ENCODE results near the gene KCNMA1. TPM values are rescaled to one million over a fixed set of nuclear protein-coding genes. Genes with fewer than 3 reads are reported as not detected.

The KCNMA1 gene
- total and polyA plus RNA-seq, 2 donors (not counting 1 experiment from before 2014, with no cell fraction given) = 0.82 to 3.1 TPM

DNA sequence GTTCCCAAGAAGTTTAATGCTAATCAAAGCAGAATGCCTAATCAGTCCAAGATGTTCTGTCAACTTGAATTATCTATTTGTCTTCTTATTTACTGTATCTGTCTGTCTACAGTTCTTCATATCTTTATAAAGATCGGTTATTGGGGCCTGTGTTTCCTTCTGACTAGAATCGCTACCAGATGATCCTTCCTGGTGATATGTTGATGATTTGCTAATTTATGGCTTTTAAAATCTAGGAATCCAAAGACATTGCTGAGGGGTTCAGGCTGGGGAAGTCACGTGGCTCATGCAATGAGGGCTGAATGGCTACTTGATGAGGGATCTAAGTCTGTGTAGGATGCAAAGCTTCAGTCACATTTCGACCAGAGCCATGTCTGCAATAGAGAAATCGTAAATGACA, 536.3 kb downstream of the KCNMA1 start:
- no peak overlapping the region for H3K4me3 ChIP-seq (ENCODE audit: control extremely low read depth in 1 of 5, extremely low read depth in 1 of 5, insufficient read depth in 1 of 5, low read depth in 2 of 5, low read length in 4 of 5)
- H3K4me2 ChIP-seq (replicated peaks; ENCODE audit: low read depth, low read length, poor library complexity, severe bottlenecking) = no peak overlapping the region
- Mint-ChIP-seq H3K9me3 (ENCODE audit: insufficient read depth) (no peaks in the 10 kb centered on the region), H3K27me3 (peaks cover 3% of the 10 kb centered on the region), H3K27ac (no peak overlapping the region), H3K4me3 (no peak overlapping the region), H3K4me1 (no peaks in the 10 kb centered on the region)
- intact Hi-C loops (cut with micrococcal nuclease) = no loop called here
- no peak overlapping the region for H3K9ac ChIP-seq (ENCODE audit: low read length)
- no peak for ATAC-seq (ENCODE audit: low read depth)
- no peak overlapping the region for H3K27ac ChIP-seq (ENCODE audit: low read length in 2 of 2)
- TF ChIP-seq EZH2 (IDR thresholded peaks at IDR 0.05; ENCODE audit: borderline replicate concordance, insufficient read depth, low read depth, low read length, poor library complexity, severe bottlenecking) = no peak
- TF ChIP-seq, protein P1, sequence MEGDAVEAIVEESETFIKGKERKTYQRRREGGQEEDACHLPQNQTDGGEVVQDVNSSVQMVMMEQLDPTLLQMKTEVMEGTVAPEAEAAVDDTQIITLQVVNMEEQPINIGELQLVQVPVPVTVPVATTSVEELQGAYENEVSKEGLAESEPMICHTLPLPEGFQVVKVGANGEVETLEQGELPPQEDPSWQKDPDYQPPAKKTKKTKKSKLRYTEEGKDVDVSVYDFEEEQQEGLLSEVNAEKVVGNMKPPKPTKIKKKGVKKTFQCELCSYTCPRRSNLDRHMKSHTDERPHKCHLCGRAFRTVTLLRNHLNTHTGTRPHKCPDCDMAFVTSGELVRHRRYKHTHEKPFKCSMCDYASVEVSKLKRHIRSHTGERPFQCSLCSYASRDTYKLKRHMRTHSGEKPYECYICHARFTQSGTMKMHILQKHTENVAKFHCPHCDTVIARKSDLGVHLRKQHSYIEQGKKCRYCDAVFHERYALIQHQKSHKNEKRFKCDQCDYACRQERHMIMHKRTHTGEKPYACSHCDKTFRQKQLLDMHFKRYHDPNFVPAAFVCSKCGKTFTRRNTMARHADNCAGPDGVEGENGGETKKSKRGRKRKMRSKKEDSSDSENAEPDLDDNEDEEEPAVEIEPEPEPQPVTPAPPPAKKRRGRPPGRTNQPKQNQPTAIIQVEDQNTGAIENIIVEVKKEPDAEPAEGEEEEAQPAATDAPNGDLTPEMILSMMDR (IDR thresholded peaks at IDR 0.05) = no peak
- H4K20me1 ChIP-seq (ENCODE audit: control insufficient read depth, insufficient read depth, low read length, poor library complexity, severe bottlenecking) = no peaks in the 10 kb centered on the region
- no peak overlapping the region for H2AFZ ChIP-seq (ENCODE audit: insufficient read depth, low read depth, low read length, poor library complexity, severe bottlenecking)
- no peaks in the 10 kb centered on the region for H3K27me3 ChIP-seq (replicated peaks in 1 of 4; ENCODE audit: control extremely low read depth in 1 of 4, control insufficient read depth in 3 of 4, insufficient read depth in 4 of 4, low read length in 3 of 4)
- no peaks in the 10 kb centered on the region for H3K79me2 ChIP-seq (ENCODE audit: control insufficient read depth, insufficient read depth, low read length)
- 88% methylated on average over 5 of the region's 5 CpGs for WGBS (ENCODE audit: insufficient coverage)
- DNase-seq = no peak
- H3K4me1 ChIP-seq (ENCODE audit: control insufficient read depth in 2 of 2, insufficient read depth in 2 of 2, low read length in 2 of 2) = no peaks in the 10 kb centered on the region
- CTCF ChIA-PET = no interaction called here
- POLR2A ChIA-PET = no interaction called here
- H3K9me3 ChIP-seq (ENCODE audit: control extremely low read depth in 1 of 3, control insufficient read depth in 2 of 3, insufficient read depth in 1 of 3, low read length in 2 of 3) = no peaks in the 10 kb centered on the region
- H3K36me3 ChIP-seq (replicated peaks in 1 of 2; ENCODE audit: control extremely low read depth in 1 of 2, control insufficient read depth in 1 of 2, extremely low read depth in 1 of 2, insufficient read depth in 2 of 2, low read length in 1 of 2) = no peaks in the 10 kb centered on the region

DNA sequence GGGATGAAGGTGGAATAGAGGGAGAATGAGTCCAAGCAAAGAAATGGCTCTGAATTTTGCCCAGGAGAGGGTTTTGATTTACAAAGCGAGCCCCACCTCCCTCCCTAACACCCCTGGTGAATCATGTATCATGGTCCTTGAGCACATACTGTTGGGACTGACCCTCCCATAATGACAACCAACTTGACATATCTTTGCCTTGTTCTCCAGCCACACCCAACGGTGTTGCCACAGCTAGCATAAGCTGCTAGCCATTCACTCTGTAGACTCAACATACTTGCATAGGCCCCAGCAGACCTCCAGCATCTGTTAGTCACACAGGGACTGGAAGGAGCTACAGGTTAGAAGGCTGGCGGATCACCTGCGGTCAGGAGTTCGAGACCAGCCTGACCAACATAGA, 538.5 kb downstream of the KCNMA1 start:
- Histone ChIP-seq H3K9me3 (ENCODE audit: control extremely low read depth in 1 of 3, control insufficient read depth in 2 of 3, insufficient read depth in 1 of 3, low read length in 2 of 3) (no peaks in the 10 kb centered on the region), H3K79me2 (ENCODE audit: control insufficient read depth, insufficient read depth, low read length) (no peaks in the 10 kb centered on the region), H3K4me3 (ENCODE audit: control extremely low read depth in 1 of 5, extremely low read depth in 1 of 5, insufficient read depth in 1 of 5, low read depth in 2 of 5, low read length in 4 of 5) (no peak overlapping the region), H3K4me2 (replicated peaks; ENCODE audit: low read depth, low read length, poor library complexity, severe bottlenecking) (no peak overlapping the region), H3K9ac (ENCODE audit: low read length) (no peak overlapping the region), H3K36me3 (replicated peaks in 1 of 2; ENCODE audit: control extremely low read depth in 1 of 2, control insufficient read depth in 1 of 2, extremely low read depth in 1 of 2, insufficient read depth in 2 of 2, low read length in 1 of 2) (no peaks in the 10 kb centered on the region), H3K27me3 (replicated peaks in 1 of 4; ENCODE audit: control extremely low read depth in 1 of 4, control insufficient read depth in 3 of 4, insufficient read depth in 4 of 4, low read length in 3 of 4) (no peaks in the 10 kb centered on the region), H4K20me1 (ENCODE audit: control insufficient read depth, insufficient read depth, low read length, poor library complexity, severe bottlenecking) (no peaks in the 10 kb centered on the region), H3K27ac (ENCODE audit: low read length in 2 of 2) (no peak overlapping the region), H3K4me1 (ENCODE audit: control insufficient read depth in 2 of 2, insufficient read depth in 2 of 2, low read length in 2 of 2) (no peaks in the 10 kb centered on the region), H2AFZ (ENCODE audit: insufficient read depth, low read depth, low read length, poor library complexity, severe bottlenecking) (no peak overlapping the region)
- POLR2A ChIA-PET = no interaction called here
- TF ChIP-seq, protein P1 (IDR thresholded peaks at IDR 0.05) = no peak
- no peak for TF ChIP-seq EZH2 (IDR thresholded peaks at IDR 0.05; ENCODE audit: borderline replicate concordance, insufficient read depth, low read depth, low read length, poor library complexity, severe bottlenecking)
- CTCF ChIA-PET = no interaction called here
- no peak for ATAC-seq (ENCODE audit: low read depth)
- H3K27me3 Mint-ChIP-seq = peaks cover 8% of the 10 kb centered on the region
- no peak for DNase-seq
- intact Hi-C loops (cut with micrococcal nuclease) = no loop called here
- H3K27ac Mint-ChIP-seq = no peak overlapping the region
- no peak overlapping the region for H3K4me3 Mint-ChIP-seq
- H3K4me1 Mint-ChIP-seq = no peaks in the 10 kb centered on the region
- no peaks in the 10 kb centered on the region for H3K9me3 Mint-ChIP-seq (ENCODE audit: insufficient read depth)
- WGBS (ENCODE audit: insufficient coverage) = 84% methylated on average over 2 of the region's 5 CpGs

Data from B cell (primary cell).